Measurements from ENCODE around the gene IFNA14.
"Not testable (repeated sequence)": the region's sequence is repeated elsewhere in the genome, so short reads cannot be mapped to it uniquely, and the experiment has no call there.

The IFNA14 gene

DNA sequence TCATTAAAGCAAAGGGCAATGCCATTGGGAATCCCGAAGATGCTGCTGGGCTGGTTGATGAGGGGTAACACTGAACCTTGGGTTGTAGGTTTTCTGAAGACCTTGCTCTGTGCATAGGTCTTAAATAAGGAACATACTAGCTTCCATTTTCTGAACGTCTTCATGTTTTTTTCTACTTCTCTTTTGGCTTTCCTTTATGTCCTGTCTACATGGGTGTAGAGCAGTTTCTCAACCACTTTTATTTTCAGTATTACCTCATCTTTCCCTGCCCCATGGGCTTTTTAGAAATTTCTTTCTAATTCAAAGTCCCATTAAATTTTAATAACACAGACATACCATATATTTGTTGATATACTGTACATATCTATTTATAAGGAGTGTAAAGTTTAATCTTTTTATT lies at the start of gene IFNA14:
IFNA14 (minus strand) TSS at position 95 of the 400 bp plus-strand sequence; CDS start at position 25, 70 bp downstream.
- no peak for DNase-seq (ENCODE audit: low read depth in 3 of 3)

GRCh38 chr9:21287280-21287679 lies 47.5 kb upstream of the IFNA14 start:
- no peak for DNase-seq (ENCODE audit: low read depth in 3 of 3)

- DNase-seq (ENCODE audit: low read depth in 3 of 3): no peak
Observed at GRCh38 chr9:21286659-21287058, 46.9 kb upstream of the IFNA14 start.

- DNase-seq (ENCODE audit: low read depth in 3 of 3): no peak
Observed at GRCh38 chr9:21286099-21286498, 46.3 kb upstream of the IFNA14 start.

DNA sequence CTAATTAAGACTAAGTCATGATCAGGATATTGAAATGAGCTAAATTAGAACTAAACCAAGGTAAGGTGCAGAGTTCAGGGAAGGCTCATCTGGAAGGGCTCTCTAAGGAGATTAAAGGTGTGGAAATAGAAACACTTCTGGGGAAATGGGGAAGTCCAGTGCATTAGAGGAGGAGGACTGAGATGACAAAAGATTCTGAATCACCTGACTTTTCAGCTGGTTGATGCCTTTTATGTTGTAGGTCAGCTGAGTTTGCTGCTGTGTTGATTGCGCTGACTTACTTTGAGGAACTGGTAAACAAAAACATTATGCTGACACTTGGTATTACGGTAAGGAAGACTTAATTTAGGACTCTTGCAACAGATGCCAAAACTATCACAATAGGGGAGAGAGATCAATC lies 41.5 kb upstream of the IFNA14 start:
- no peak for DNase-seq (ENCODE audit: low read depth in 3 of 3)

- no peak for DNase-seq (ENCODE audit: low read depth in 3 of 3)
Observed at GRCh38 chr9:21268347-21268657, 28.5 kb upstream of the IFNA14 start.

GRCh38 chr9:21267485-21268346 lies 27.9 kb upstream of the IFNA14 start:
- DNase-seq (ENCODE audit: low read depth in 3 of 3): no peak

DNA sequence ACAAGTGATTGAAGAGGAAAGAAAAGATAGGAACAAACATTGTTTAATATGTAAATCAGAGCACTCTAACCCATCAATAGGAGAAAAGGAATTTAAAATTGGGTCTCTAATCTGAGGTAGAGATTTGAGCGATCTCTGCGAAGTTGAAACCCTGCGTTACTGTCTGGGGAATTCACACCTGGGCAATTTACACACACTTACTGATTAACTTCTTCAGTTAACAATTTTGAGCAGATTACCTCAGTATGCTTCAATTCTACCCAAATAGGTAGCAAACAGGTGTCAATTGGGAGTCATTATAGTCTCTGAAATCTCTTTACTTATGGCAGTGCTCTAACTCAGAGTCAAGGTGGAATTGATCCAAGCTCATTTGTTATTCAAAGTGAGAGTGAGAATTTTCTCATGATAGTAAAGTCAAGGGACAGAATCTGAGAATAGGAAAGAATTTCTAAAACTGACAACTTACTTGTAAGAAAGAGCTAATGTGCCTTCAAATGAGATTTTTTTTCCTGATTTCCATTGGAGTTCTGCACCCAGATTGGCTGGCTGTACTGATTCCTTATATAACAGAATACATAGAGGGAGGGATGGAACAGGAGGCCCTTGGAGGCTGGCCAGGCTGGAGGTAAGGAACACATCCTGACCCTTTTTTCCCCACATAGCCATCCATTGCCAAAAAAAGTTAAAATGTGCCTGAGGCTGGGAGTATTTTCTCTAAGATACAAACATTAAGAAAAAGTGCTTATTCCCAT lies 27.1 kb upstream of the IFNA14 start:
- no peak for DNase-seq (ENCODE audit: low read depth in 3 of 3)

GRCh38 chr9:21265421-21266189 lies 25.8 kb upstream of the IFNA14 start:
- DNase-seq (ENCODE audit: low read depth in 3 of 3): no peak

DNA sequence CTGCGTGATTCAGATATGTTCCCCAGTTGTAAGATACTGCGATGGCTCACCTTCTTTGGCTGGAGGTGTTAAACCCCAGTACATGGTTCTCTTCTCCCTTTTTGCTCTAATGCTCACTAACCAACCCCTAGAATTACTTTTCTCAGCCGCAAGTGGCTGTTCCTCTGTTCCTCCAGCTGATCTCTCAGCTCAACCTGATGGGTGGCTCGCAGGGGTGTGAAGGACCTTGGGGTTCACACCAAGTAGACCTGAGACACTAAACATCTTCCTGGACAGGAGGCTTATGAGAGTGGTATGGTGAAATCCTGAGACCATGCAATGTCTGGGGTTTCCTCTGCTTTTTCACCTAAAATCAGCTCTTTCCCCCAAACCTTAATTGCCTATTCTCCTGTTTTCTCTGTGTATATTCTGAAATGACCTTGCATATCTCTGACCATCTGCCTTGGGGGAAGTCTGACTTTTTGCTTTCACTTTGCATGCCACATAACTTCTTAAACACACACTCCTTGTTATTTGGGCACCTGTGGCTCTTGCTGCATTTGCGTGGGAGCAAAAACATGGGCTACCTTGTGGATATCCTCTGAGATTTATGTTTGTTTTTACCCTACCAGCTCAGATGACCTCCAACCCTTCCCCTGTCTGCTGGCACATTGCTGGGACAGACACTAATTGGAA lies 15.9 kb upstream of the IFNA14 start:
- no peak for DNase-seq (ENCODE audit: low read depth in 3 of 3)

DNA sequence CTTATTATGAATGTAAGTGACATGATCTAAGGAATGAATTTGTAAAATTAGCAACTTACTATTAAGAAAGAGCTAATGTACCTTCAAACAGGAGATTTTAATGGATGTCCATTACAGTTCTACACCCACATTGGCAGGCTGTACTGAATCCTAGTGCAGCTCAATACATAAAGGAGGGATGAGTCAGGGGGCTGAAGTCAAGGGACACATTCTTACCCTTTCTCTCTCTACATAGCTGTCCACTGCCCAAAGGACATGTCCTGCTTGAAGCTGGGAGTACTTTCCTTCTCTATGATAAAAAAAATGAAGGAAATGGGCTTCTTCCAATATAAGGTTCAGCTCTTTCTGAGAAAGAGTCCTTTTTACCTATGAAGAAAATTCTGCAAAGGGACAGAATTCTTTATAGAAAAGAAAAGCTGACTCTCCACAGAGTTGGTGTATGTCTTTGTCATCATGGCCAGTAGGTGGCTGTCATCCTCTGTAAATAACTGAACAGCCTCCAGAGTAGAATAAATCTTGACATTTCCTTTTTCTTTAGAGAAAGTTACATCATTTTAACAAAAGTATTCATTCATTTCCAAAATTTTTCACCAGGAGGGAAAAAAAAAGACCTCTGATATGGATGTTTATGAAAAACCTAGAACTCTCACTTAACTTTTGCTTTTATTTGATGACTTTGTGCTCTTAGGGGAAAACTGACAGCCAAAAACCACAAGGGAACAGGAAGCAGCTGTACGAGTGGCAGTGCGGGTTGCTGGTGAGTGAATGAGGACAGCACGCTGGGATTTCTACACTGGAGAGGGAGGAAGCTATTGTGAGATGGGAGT lies 13.1 kb upstream of the IFNA14 start:
- DNase-seq (ENCODE audit: low read depth in 3 of 3): no peak

DNA sequence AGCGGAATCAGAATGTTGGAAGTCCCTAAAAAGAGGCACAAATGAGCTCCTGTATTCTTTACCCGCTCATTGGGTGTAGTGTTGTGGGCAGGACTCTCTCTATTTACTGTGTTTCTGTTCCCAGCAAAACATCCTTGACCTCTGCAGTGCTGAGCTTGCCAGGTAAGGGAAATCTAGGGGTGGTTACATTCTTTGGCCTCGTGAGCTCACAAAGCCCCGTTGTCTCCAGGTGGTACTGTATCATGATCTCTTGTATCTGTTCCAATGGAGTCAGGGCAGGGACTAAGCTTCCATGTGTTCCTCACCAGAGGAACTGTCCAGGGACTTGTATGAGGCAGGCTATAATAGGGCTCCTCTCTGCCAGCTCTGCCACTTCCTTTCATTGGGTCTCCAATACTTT lies 11.8 kb upstream of the IFNA14 start:
- DNase-seq (ENCODE audit: low read depth in 3 of 3): no peak

- DNase-seq (ENCODE audit: low read depth in 3 of 3): no peak
Observed at GRCh38 chr9:21251190-21251589, 11.4 kb upstream of the IFNA14 start.

DNA sequence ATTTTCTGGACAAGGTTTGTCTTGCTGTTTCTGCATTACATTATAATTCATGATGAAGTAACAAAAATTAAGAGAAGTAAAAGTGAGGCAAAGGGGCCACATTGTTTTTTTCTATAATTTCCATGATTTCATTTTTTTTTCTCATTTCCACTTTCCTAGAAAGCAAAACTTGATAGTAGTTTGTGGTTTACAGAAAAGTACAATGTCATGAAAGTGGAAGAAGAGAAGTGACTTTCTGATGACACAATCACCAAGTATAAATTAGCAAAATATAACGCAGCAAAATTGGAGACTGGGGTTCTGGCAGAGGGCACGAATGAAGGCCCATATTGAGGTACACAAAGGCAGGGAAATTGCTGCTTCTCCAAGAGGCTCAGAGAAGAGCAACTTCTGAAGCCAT lies 5.0 kb upstream of the IFNA14 start:
- no peak for DNase-seq (ENCODE audit: low read depth in 3 of 3)

DNA sequence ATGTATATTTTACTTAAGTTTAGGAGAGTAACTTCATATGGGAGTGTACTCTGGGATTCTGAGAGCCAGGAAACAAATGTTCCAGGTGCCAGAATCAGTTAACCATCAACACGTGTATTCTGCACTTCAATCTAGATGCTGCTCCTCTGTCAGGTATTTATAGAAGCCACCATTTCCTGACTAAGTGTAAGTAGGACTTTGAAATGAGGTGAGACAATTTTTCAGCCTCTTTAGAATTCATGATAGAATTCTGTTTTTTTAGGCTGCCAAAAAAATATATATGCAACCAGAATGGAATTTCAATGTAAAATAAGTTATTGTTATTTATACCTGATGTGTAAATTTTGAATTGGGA lies 3.5 kb downstream of the IFNA14 start:
- not testable (repeated sequence) for DNase-seq (ENCODE audit: low read depth in 3 of 3)

DNA sequence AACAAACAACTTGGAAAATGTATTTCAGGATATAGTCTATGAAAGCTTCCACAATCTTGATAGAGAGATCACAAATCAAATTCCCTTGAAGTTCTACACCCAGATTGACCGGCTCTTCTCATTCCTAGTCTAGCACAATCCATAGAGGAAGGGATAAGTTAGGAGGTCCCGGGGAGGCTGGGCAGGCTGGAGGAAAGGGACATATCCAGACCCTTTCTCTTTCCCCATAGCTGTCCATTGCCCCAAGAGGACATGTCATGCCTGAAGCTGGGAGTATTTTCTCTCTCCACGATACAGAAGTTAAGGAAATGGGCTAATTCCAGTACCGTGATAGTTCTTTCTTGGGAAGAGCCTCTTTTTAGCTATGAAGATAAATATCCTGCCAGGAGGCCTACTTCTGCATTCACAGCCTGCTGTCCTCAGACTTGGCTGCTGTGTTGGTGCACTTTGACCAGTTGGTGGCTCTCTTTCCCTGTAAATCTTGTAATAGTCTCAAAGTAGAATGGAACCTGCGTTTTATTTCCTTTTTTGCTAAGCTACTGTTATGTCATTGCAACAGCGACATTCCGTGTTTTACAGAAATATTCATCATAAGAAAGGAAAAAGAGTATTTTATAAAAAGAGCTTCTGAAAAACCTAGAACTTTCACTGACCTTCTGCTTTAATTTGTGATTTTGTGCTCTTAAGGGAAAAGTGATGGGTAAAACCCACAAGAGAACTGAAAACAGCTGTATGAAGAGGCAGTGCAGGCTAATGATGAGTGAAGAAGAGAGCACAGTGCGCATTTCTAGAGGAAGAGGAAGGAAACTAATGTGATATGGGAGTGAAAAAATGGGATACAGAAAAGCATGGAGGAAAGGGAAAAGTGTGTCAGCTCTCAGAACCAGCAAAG lies 4.1 kb downstream of the IFNA14 start:
- not testable (repeated sequence) for DNase-seq (ENCODE audit: low read depth in 3 of 3)

DNA sequence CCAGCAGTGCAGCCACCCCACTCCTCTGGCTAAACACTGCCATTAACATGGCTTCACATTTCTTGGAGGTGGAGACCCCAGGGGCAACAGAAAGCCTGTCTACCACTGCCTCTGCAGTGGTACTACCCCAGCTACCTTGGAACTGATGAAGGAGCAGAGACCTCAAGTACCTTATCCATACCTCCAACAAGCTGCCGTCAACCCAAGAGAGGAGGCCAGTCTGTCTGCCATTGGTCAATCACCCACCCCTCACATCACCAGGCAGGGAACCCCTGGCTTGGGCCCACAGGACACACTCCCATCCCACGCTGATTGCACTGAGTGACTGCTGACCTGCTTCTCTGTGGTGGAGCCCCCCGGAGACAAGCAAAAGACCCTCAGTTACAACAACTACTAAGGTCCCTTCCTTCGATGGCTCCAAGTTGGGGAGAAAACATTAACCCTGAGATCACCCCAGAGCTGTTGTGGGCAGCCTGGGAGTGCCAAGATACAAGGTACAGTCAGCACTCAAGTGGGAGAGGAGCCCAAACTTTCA lies 5.6 kb downstream of the IFNA14 start:
- DNase-seq (ENCODE audit: low read depth in 3 of 3): no peak

- no peak for DNase-seq (ENCODE audit: low read depth in 3 of 3)
Observed at GRCh38 chr9:21233258-21233657, 6.5 kb downstream of the IFNA14 start.

- no peak for DNase-seq (ENCODE audit: low read depth in 3 of 3)
Observed at GRCh38 chr9:21228122-21228521, 11.7 kb downstream of the IFNA14 start, which contains the start of gene IFNA17. Gene IFNA17 (minus strand): TSS chr9:21228222. CDS start chr9:21228173, 49 bp downstream.

- DNase-seq (ENCODE audit: low read depth in 3 of 3): not testable (repeated sequence)
Observed at GRCh38 chr9:21217211-21217610, 22.6 kb downstream of the IFNA14 start, which contains the start of gene IFNA16. Gene IFNA16 (minus strand): TSS chr9:21217311. CDS start chr9:21217305, 6 bp downstream.
